ENCODE results near the gene CAP1. TPM values are rescaled to one million over a fixed set of nuclear protein-coding genes. Genes with fewer than 3 reads are reported as not detected.

CAP1 gene
- total RNA-seq, 4 donors from 2014 or later: 412 to 468 (median 442) TPM

DNA sequence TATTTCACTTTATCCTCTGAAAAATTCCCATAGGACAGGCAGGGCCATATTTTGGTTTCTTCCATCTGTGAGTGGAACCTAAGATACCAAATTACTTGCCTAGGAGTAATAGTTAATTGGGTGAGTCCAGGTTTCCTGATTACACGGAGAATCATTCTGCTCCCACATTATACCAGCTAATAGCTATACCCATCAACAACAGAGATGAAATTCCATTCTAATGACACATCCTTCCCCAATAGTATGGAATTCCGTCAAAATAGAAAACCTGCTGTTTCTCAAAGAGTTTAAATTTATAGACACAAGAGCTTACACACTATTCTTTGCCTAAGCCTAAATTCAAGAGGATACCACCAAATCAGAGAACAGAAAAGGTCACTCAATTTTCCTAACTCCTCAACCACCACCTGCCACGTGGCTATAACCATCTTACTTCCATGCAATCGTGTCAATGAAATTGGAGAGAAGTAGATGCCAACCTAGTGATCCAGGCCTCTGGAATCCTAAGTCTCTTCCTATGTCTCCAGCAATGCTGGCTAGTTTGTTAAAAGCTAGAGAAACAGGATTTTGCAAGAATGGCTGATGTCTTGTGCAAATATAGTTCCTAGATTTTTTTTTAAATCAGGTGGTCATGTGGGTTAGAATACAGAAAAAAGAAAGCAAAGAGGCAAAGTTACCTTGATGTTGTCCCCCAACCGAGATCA is 50.3 kb downstream of the CAP1 start:
- intact Hi-C loops (cut with DNase I): no loop called here
- Histone ChIP-seq H3K27me3 (no peaks in the 10 kb centered on the region), H3K36me3 (peaks cover 34 to 65% (median 62%) of the 10 kb centered on the region in 4 donors), H3K4me1 (peaks cover 0 to 8% (median 4%) of the 10 kb centered on the region in 4 donors), H3K9me3 (no peaks in the 10 kb centered on the region), H3K27ac (replicated peaks in 1 of 4) (no peak overlapping the region), H3K4me3 (no peak overlapping the region)
- WGBS: 87% methylated on average over 5 of the region's 5 CpGs
- DNase-seq (ENCODE audit: extremely low spot score): no peak
- TF ChIP-seq POLR2A (IDR thresholded peaks at IDR 0.05; ENCODE audit: low read depth) (no peak), EP300 (IDR thresholded peaks at IDR 0.05) (no peak), POLR2AphosphoS5 (IDR thresholded peaks at IDR 0.05) (no peak)
- TF ChIP-seq, protein P1, sequence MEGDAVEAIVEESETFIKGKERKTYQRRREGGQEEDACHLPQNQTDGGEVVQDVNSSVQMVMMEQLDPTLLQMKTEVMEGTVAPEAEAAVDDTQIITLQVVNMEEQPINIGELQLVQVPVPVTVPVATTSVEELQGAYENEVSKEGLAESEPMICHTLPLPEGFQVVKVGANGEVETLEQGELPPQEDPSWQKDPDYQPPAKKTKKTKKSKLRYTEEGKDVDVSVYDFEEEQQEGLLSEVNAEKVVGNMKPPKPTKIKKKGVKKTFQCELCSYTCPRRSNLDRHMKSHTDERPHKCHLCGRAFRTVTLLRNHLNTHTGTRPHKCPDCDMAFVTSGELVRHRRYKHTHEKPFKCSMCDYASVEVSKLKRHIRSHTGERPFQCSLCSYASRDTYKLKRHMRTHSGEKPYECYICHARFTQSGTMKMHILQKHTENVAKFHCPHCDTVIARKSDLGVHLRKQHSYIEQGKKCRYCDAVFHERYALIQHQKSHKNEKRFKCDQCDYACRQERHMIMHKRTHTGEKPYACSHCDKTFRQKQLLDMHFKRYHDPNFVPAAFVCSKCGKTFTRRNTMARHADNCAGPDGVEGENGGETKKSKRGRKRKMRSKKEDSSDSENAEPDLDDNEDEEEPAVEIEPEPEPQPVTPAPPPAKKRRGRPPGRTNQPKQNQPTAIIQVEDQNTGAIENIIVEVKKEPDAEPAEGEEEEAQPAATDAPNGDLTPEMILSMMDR (IDR thresholded peaks at IDR 0.05): no peak

DNA sequence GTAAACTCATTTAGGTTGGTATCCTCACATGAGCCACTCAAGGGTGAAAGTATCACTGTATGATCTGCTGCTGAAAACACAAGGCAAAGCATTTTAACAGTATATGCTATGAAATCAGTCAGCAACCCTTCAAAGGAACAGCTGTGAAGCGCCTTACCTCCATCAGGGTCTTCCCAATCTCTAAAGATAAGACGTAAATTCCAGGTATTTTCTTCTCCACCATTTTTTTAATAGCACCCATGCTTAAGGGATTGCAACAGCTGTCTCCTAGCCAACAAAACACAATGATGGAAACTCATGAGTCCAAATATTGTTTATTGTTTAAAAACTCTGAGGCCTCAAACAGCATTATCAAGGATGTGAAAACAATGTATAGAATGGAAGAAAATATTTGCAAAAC is 51.7 kb downstream of the CAP1 start:
- Histone ChIP-seq H3K4me1 (peaks cover under 1 to 22% (median 16%) of the 10 kb centered on the region in 4 donors), H3K27me3 (no peaks in the 10 kb centered on the region), H3K9me3 (no peaks in the 10 kb centered on the region), H3K4me3 (no peak overlapping the region), H3K27ac (replicated peaks in 1 of 4) (no peak overlapping the region), H3K36me3 (peaks cover 34 to 51% (median 49%) of the 10 kb centered on the region in 4 donors)
- 91% methylated on average over 2 of the region's 2 CpGs for WGBS
- TF ChIP-seq, protein P1 (IDR thresholded peaks at IDR 0.05): no peak
- TF ChIP-seq POLR2A (IDR thresholded peaks at IDR 0.05; ENCODE audit: low read depth) (no peak), EP300 (IDR thresholded peaks at IDR 0.05) (no peak), POLR2AphosphoS5 (IDR thresholded peaks at IDR 0.05) (no peak)
- intact Hi-C loops (cut with DNase I): no loop called here
- DNase-seq (ENCODE audit: extremely low spot score): no peak

DNA sequence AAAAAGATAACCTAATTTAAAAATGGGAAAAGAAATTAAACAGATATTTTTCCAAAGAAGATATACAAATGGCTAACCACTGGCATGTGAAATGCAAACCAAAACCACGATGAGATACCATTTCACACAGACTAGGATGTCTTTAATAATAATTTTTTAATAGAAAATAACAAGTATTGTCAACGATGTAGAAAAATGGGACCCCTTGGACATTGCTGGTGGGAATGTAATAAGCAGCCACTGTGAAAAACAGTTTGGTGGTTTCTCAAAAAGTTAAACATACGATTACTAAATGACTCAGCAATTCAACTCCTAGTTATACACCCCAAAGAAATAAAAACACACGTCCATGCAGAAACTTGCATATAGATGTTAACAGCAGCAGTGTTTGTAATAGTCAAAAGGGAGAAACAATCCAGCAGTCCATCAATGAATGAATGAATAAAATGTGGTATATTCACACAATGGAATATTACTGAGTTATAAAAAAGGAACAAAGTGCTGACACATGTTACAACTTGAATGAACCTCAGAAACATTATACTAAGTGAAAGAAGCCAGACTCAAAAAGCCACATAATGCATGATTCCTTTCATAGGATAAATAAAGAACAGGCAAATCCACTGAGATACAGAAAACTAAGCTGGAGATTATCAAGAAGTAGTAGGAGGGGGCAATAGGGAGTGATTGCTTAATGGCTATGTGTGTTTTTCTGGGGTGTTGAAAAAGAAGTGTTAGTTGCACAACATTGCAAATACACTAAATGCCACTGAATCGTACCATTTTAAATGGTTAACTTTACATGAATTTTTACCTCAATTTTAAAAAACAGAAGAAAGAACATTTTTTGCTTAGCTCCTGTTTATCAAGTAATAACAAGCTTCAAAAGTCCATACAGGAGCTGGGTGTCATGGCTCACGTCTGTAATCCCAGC is 52.4 kb downstream of the CAP1 start:
- TF ChIP-seq POLR2AphosphoS5 (IDR thresholded peaks at IDR 0.05) (no peak), EP300 (IDR thresholded peaks at IDR 0.05) (no peak), POLR2A (IDR thresholded peaks at IDR 0.05; ENCODE audit: low read depth) (no peak)
- TF ChIP-seq, protein P1 (IDR thresholded peaks at IDR 0.05): no peak
- H3K9me3 ChIP-seq: no peaks in the 10 kb centered on the region
- intact Hi-C loops (cut with DNase I): no loop called here
- H3K27ac ChIP-seq (replicated peaks in 1 of 4): no peak overlapping the region
- H3K27me3 ChIP-seq: no peaks in the 10 kb centered on the region
- peaks cover 30 to 43% (median 42%) of the 10 kb centered on the region in 4 donors for H3K36me3 ChIP-seq
- WGBS: 69% methylated on average over 6 of the region's 6 CpGs
- no peak for DNase-seq (ENCODE audit: extremely low spot score)
- H3K4me3 ChIP-seq: no peak overlapping the region
- peaks cover 5 to 27% (median 20%) of the 10 kb centered on the region in 4 donors for H3K4me1 ChIP-seq

DNA sequence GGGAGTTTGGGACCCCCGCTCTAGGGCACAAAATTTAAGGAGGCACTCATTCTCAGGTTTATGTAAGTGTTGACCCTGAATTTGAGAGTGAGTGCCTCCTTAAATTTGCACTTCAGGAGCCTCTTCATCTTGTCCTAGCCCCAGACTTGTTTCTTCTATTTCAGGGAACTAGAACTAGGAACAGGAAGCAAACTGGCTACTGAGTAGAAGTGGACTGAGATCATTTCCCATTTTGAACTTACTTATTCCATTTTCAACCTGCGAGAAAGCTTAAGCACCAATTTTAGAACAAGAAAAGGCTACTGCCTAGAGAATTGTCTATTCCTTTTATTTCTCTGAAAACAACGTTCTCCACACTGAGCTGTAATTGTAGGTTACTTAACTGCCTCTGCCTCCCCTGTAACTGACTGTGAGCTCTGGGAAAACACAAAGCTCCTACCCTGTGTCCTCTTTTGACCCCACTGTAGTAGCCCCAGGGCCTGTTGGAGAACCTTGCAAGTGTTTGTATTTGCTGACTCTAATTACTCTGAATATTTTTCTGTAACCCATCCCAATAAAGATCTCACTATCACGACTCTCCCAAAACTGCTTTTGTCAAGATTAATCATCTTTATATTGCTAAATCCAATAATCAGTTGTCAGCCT is 54.1 kb downstream of the CAP1 start:
- 65% methylated on average over 4 of the region's 4 CpGs for WGBS

More for the DNA sequence above, 54.1 kb downstream of the CAP1 start:
- H3K9me3 ChIP-seq: no peaks in the 10 kb centered on the region
- peaks cover 5 to 27% (median 20%) of the 10 kb centered on the region in 4 donors for H3K4me1 ChIP-seq
- H3K36me3 ChIP-seq: peaks cover 15 to 27% (median 26%) of the 10 kb centered on the region in 4 donors
- TF ChIP-seq EP300 (IDR thresholded peaks at IDR 0.05) (no peak), POLR2A (IDR thresholded peaks at IDR 0.05; ENCODE audit: low read depth) (no peak), POLR2AphosphoS5 (IDR thresholded peaks at IDR 0.05) (no peak)
- TF ChIP-seq, protein P1 (IDR thresholded peaks at IDR 0.05): no peak
- H3K27me3 ChIP-seq: no peaks in the 10 kb centered on the region
- H3K27ac ChIP-seq (replicated peaks in 1 of 4): no peak overlapping the region
- no peak overlapping the region for H3K4me3 ChIP-seq
- intact Hi-C loops (cut with DNase I): no loop called here
- DNase-seq (ENCODE audit: extremely low spot score): no peak

All from esophagus muscularis mucosa (tissue), 4 donors.